Right lobe of liver (tissue), 6 donors: ENCODE measurements around the gene CDKN2A. TPM values are rescaled to one million over a fixed set of nuclear protein-coding genes. Genes with fewer than 3 reads are reported as not detected.

Experiments used
- ATAC-seq, 4 donors: fragments of 200-7000 bp; cut with Tn5 transposase; one replicate each; pipeline ENCODE4 v1.9.1; 2020; ENCODE audit warnings: mild to moderate bottlenecking in 4 of 4, moderate library complexity in 4 of 4
- DNase-seq, 3 donors: peaks; one replicate each; pipeline ENCODE4 v3.0.0-alpha.2; 2020
- H3K27ac ChIP-seq, 3 donors: fragments of 200-600 bp; one replicate each; pipeline ENCODE4 v1.8.0; 2022
- H3K27me3 ChIP-seq, 2 donors: fragments of 200-600 bp; one replicate each; pipeline ENCODE4 v1.8.0; 2022
- H3K36me3 ChIP-seq, 4 donors: fragments of 200-600 bp; sonication (generic) in 1 of 4; one replicate each; pipeline versions ENCODE4 v1.5.1 to v1.8.0; 2017 to 2022; ENCODE audit warnings: control low read depth in 1 of 4
- H3K4me1 ChIP-seq, 4 donors: fragments of 200-600 bp; sonication (generic) in 1 of 4; one replicate each; pipeline versions ENCODE4 v1.5.1 to v1.8.0; 2017 to 2022; ENCODE audit warnings: control low read depth in 1 of 4
- H3K4me3 ChIP-seq, 3 donors: fragments of 200-600 bp; one replicate each; pipeline ENCODE4 v1.8.0; 2022
- H3K9me3 ChIP-seq, 4 donors: fragments of 200-600 bp; sonication (generic) in 1 of 4; one replicate each; pipeline versions ENCODE4 v1.5.1 to v1.8.0; 2017 to 2022; ENCODE audit warnings: control low read depth in 1 of 4
- CTCF ChIP-seq, 4 donors: fragments of 200-600 bp in 3 of 4; fragments of 450-650 bp in 1 of 4; IDR thresholded peaks; one replicate each; pipeline versions ENCODE4 v1.5.1 to v1.8.0; 2016 to 2022; ENCODE audit warnings: antibody characterized with exemption in 4 of 4, mild to moderate bottlenecking in 2 of 4
- POLR2A ChIP-seq: fragments of 450-650 bp; IDR thresholded peaks from one replicate; pipeline ENCODE4 v1.6.1; 2017; ENCODE audit warnings: antibody characterized with exemption, mild to moderate bottlenecking
- WGBS: methylation state at CpG from one replicate; pipeline ENCODE4 v1.1.6; 2018; ENCODE audit warnings: low coverage, low lambda C conversion rate; ENCODE audit not compliant: insufficient coverage; ENCODE audit errors: missing lambda C conversion rate; 5-methylcytosine and 5-hydroxymethylcytosine counted together
- intact Hi-C, 2 donors: fragments of 100-400 bp; cut with DNase I; formaldehyde crosslinking; loops; one replicate each; pipeline versions ENCODE4 v1.11.2 to v1.14.1; 2022
- long read RNA-seq: library from polyadenylated mRNA; unstranded; transcript quantifications from one replicate; pipeline ENCODE4 v2.0.0, GENCODE V29; 2019
- total RNA-seq, 6 experiments: library from RNA; depleted of rRNA in 2 of 6; stranded (reverse); fragments of >200 nt in 2 of 6; fragmentation: NEBNext Ultra II Directional in 3 of 6; extraction: Animal tissue kit (Norgen Biotek cat#: 25700) in 3 of 6; gene quantifications; one replicate each; pipeline versions ENCODE4 v1.1.0 to v1.2.4, GENCODE V29; 2016 to 2023
- donor health status: DM: no; HTN: yes; CAD: no.
- donor health status: DM: no; HTN: no; CAD: no.
- donor health status: DM: no; HTN: no; CAD: no.
- donor health status: DM: no; HTN: yes; CAD: no.
- donor health status: DM: no; HTN: yes; CAD: no.

The CDKN2A gene
- total RNA-seq: 1 to 10 TPM in 3 of 6 experiments, under 1 TPM in 2, not detected in 1; 0.30 to 1.4 (median 1.2) TPM
- long read RNA-seq: 0 reads

DNA sequence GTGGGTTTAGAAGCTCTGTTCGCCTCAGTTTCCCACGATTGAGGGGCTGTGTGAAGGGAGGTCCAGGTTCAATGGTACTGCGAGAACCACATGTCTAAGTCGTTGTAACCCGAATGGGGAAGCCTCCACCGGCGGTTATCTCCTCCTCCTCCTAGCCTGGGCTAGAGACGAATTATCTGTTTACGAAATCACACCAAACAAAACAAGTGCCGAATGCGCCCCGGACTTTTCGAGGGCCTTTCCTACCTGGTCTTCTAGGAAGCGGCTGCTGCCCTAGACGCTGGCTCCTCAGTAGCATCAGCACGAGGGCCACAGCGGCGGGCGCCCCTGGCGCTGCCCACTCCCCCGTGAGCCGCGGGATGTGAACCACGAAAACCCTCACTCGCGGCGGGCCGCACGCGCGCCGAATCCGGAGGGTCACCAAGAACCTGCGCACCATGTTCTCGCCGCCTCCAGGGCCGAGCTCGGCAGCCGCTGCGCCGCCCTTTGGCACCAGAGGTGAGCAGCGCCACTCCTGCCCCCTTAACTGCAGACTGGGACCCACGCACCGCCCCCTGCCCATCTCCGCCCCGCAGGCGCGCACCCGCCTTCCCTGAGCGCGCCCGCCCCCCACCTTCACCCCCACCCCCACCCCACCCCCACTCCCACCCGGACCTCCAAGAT is at the start of gene CDKN2A:
Gene CDKN2A (minus strand): TSS at position 500 of the 663 bp plus-strand sequence.
- no peak for TF ChIP-seq POLR2A
- no peak for TF ChIP-seq CTCF (IDR thresholded peaks at IDR 0.05)
- H3K27ac ChIP-seq: peak within 1 kb of the TSS; percentile 61 to 77 (median 62)
- H3K36me3 ChIP-seq: no peaks in the 10 kb centered on the region
- H3K4me1 ChIP-seq: peaks cover 0 to 4% (median 0%) of the 10 kb centered on the region in 4 donors
- 0% methylated on average over 1 of the region's 53 CpGs for whole genome bisulfite sequencing
- peaks cover 0 to 11% of the 10 kb centered on the region in 2 donors for H3K27me3 ChIP-seq
- DNase-seq (peak in 2 of 3 donors; percentile 65 to 72), ATAC-seq (peak; percentile 54 to 64 (median 60))
- intact Hi-C loops: no loop called here
- H3K9me3 ChIP-seq: no peaks in the 10 kb centered on the region
- peak within 1 kb of the TSS; percentile 74 to 91 (median 84) for H3K4me3 ChIP-seq

GRCh38 chr9:22043928-22044327 is 49.7 kb upstream of the CDKN2A start:
- Histone ChIP-seq H3K36me3 (no peaks in the 10 kb centered on the region), H3K27me3 (no peaks in the 10 kb centered on the region), H3K27ac (no peak overlapping the region), H3K4me3 (no peak overlapping the region), H3K4me1 (no peaks in the 10 kb centered on the region), H3K9me3 (no peaks in the 10 kb centered on the region)
- intact Hi-C loops: no loop called here
- ATAC-seq: no peak
- no peak for DNase-seq
- WGBS: 43% methylated on average over 3 of the region's 3 CpGs
- TF ChIP-seq POLR2A: no peak
- TF ChIP-seq CTCF (IDR thresholded peaks at IDR 0.05): no peak

- no peak for DNase-seq
- TF ChIP-seq CTCF (IDR thresholded peaks at IDR 0.05) (no peak), POLR2A (no peak)
- Histone ChIP-seq H3K9me3 (no peaks in the 10 kb centered on the region), H3K4me3 (no peak overlapping the region), H3K36me3 (no peaks in the 10 kb centered on the region), H3K27me3 (no peaks in the 10 kb centered on the region), H3K27ac (no peak overlapping the region), H3K4me1 (peaks cover 0 to 6% (median 0%) of the 10 kb centered on the region in 4 donors)
- 40% methylated on average over 1 of the region's 1 CpG for WGBS
- intact Hi-C loops: no loop called here
- ATAC-seq: peak in 3 of 4 donors; percentile 21 to 68 (median 51)
Measured at GRCh38 chr9:22041775-22042174, 47.6 kb upstream of the CDKN2A start.

DNA sequence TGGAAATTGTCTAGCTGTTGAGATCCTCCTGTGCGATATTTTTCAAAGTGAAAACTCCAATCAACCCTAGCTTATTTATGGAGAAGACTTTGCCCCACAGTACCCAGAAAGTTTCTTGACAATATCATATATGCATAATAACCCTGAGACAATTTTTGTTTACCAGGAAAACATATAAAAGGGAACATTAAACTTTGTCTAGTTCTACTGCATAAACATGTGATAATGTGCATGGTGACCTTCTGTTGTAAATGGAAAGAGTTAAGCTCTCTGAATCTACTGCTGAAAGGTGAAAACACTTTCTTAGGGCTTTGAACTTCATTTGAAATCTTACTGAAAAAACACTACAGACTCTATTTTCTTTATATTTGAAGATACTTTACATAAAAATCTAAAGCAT is 47.2 kb upstream of the CDKN2A start:
- H3K4me1 ChIP-seq: peaks cover 0 to 6% (median 0%) of the 10 kb centered on the region in 4 donors
- no peaks in the 10 kb centered on the region for H3K27me3 ChIP-seq
- no peak for TF ChIP-seq POLR2A
- TF ChIP-seq CTCF (IDR thresholded peaks at IDR 0.05): no peak
- ATAC-seq (no peak), DNase-seq (no peak)
- no peak overlapping the region for H3K4me3 ChIP-seq
- 82% methylated on average over 1 of the region's 1 CpG for WGBS
- H3K9me3 ChIP-seq: no peaks in the 10 kb centered on the region
- H3K27ac ChIP-seq: no peak overlapping the region
- H3K36me3 ChIP-seq: no peaks in the 10 kb centered on the region
- intact Hi-C loops: no loop called here
